HK-2 (cell line): ENCODE results near the gene TMEM221.

Experiments
- DNase-seq: peaks from one replicate; pipeline ENCODE4 v3.0.0-alpha.2; 2018; ENCODE audit not compliant: unreplicated experiment

TMEM221 gene

GRCh38 chr19:17441241-17442021 is 7.0 kb downstream of the TMEM221 start:
- DNase-seq = no peak

GRCh38 chr19:17436874-17437267 is 11.6 kb downstream of the TMEM221 start:
- DNase-seq = no peak

GRCh38 chr19:17436094-17436873 is 12.2 kb downstream of the TMEM221 start:
- DNase-seq = no peak

- no peak for DNase-seq
Observed at GRCh38 chr19:17435218-17435617, 13.2 kb downstream of the TMEM221 start.

- DNase-seq = no peak
Observed at GRCh38 chr19:17431417-17431816, 17.1 kb downstream of the TMEM221 start.

GRCh38 chr19:17429641-17430113 is 18.8 kb downstream of the TMEM221 start:
- no peak for DNase-seq

GRCh38 chr19:17424743-17425365 is 23.6 kb downstream of the TMEM221 start:
- DNase-seq = no peak

- DNase-seq = no peak
Observed at GRCh38 chr19:17423429-17424208, 24.8 kb downstream of the TMEM221 start.

GRCh38 chr19:17421942-17422341 is 26.5 kb downstream of the TMEM221 start:
- DNase-seq = no peak

- peak; percentile 56 for DNase-seq
Observed at GRCh38 chr19:17420475-17420924, 28.0 kb downstream of the TMEM221 start.

- peak; percentile 98 for DNase-seq
Observed at GRCh38 chr19:17419621-17420474, 28.6 kb downstream of the TMEM221 start, which contains the start of gene MVB12A. TSS of gene MVB12A (plus strand) at chr19:17420047. CDS start at chr19:17420136, 89 bp downstream.

GRCh38 chr19:17419154-17419620 is 29.3 kb downstream of the TMEM221 start:
- no peak for DNase-seq

GRCh38 chr19:17418710-17419109 is 29.8 kb downstream of the TMEM221 start:
- DNase-seq = no peak

- no peak for DNase-seq
Observed at GRCh38 chr19:17415121-17415520, 33.3 kb downstream of the TMEM221 start.

- DNase-seq = no peak
Observed at GRCh38 chr19:17414097-17414496, 34.4 kb downstream of the TMEM221 start.

- DNase-seq = no peak
Observed at GRCh38 chr19:17411801-17412200, 36.7 kb downstream of the TMEM221 start.

- no peak for DNase-seq
Observed at GRCh38 chr19:17409990-17410389, 38.5 kb downstream of the TMEM221 start.

- no peak for DNase-seq
Observed at GRCh38 chr19:17406887-17407196, 41.6 kb downstream of the TMEM221 start.

- peak; percentile 68 for DNase-seq
Observed at GRCh38 chr19:17406046-17406886, 42.2 kb downstream of the TMEM221 start.
